CD1c-positive myeloid dendritic cell (primary cell): ENCODE measurements around the gene TTC9.
A peak's percentile ranks its signal among the peaks of the same experiment; 100 is the strongest.
"Not testable (repeated sequence)": the region's sequence is repeated elsewhere in the genome, so short reads cannot be mapped to it uniquely, and the experiment has no call there.

Experiments used
- DNase-seq: peaks from one replicate; pipeline ENCODE4 v3.0.0-alpha.2; 2016; ENCODE audit errors: extremely low spot score

TTC9 gene

GRCh38 chr14:70677341-70677740 lies 35.6 kb downstream of the TTC9 start:
- no peak for DNase-seq

GRCh38 chr14:70680748-70681147 lies 39.0 kb downstream of the TTC9 start:
- DNase-seq, result no peak

GRCh38 chr14:70683983-70684382 lies 42.3 kb downstream of the TTC9 start:
- no peak for DNase-seq

GRCh38 chr14:70685474-70686197 lies 43.9 kb downstream of the TTC9 start:
- no peak for DNase-seq

GRCh38 chr14:70692210-70692609 lies 50.5 kb downstream of the TTC9 start:
- DNase-seq, result peak; percentile 83

GRCh38 chr14:70696026-70696425 lies 54.3 kb downstream of the TTC9 start:
- DNase-seq, result no peak

GRCh38 chr14:70697701-70698100 lies 56.0 kb downstream of the TTC9 start:
- no peak for DNase-seq

GRCh38 chr14:70698288-70698687 lies 56.6 kb downstream of the TTC9 start:
- DNase-seq, result peak; percentile 74

- peak; percentile 54 for DNase-seq
Measured at GRCh38 chr14:70699646-70700045, 57.9 kb downstream of the TTC9 start.

GRCh38 chr14:70700955-70701585 lies 59.4 kb downstream of the TTC9 start:
- DNase-seq, result peak; percentile 29

GRCh38 chr14:70701610-70702009 lies 59.9 kb downstream of the TTC9 start:
- DNase-seq, result no peak

- no peak for DNase-seq
Measured at GRCh38 chr14:70702161-70702560, 60.4 kb downstream of the TTC9 start.

GRCh38 chr14:70703621-70704168 lies 62.0 kb downstream of the TTC9 start:
- not testable (repeated sequence) for DNase-seq

GRCh38 chr14:70704960-70705359 lies 63.2 kb downstream of the TTC9 start:
- DNase-seq, result no peak

- no peak for DNase-seq
Measured at GRCh38 chr14:70706177-70706576, 64.5 kb downstream of the TTC9 start.

GRCh38 chr14:70707138-70708038 lies 65.7 kb downstream of the TTC9 start:
- peak; percentile 68 for DNase-seq

- DNase-seq, result no peak
Measured at GRCh38 chr14:70708717-70709570, 67.2 kb downstream of the TTC9 start.

- no peak for DNase-seq
Measured at GRCh38 chr14:70709726-70710382, 68.1 kb downstream of the TTC9 start.

- DNase-seq, result no peak
Measured at GRCh38 chr14:70711451-70711850, 69.7 kb downstream of the TTC9 start.

GRCh38 chr14:70713096-70713495 lies 71.4 kb downstream of the TTC9 start:
- DNase-seq, result no peak

GRCh38 chr14:70713511-70713916 lies 71.8 kb downstream of the TTC9 start:
- DNase-seq, result no peak
